GM19239 (cell line): ENCODE results near the gene PPM1D.
A peak's percentile ranks its signal among the peaks of the same experiment; 100 is the strongest.
"Not testable (repeated sequence)": the region's sequence is repeated elsewhere in the genome, so short reads cannot be mapped to it uniquely, and the experiment has no call there.

Experiments used
- DNase-seq: peaks from one replicate; pipeline ENCODE4 v3.0.0; 2011; ENCODE audit warnings: low spot score; ENCODE audit not compliant: insufficient read length
- FAIRE-seq: peaks from 2 replicates; lab custom pipeline; 2011; peaks lifted over from hg19 to GRCh38; lab: Jason Lieb, UNC

The PPM1D gene

DNA sequence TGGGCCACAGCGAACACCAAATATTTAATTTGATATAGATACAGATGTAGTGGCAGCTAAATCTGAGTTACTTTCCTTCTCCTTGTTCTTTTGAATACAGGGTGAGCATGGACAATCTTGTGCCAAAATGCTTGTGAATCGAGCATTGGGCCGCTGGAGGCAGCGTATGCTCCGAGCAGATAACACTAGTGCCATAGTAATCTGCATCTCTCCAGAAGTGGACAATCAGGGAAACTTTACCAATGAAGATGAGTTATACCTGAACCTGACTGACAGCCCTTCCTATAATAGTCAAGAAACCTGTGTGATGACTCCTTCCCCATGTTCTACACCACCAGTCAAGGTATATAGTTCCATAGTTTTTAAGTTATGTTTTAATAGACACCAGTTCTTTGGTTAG is 56.5 kb downstream of the PPM1D start:
- no peak for DNase-seq
- no peak for FAIRE-seq

DNA sequence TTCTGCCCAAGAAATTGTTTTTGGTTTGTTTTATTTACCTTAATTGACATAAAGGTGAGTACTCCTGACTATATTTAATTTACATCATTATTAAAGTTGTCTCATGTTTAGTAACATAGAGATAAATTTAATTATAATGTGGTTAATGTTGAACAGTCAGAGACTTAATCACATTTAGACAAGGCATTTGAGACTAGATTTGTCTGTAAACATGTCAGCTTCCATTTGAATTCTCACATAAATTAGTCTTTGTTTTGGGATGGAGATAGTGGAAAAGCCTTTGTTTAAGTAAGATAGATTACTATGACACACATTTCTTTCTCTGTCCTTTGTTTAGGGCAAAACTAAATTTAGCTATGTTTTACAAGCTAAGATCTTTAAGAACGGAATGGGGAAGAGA is 59.2 kb downstream of the PPM1D start:
- no peak for FAIRE-seq

GRCh38 chr17:60661489-60661888 is 61.5 kb downstream of the PPM1D start:
- FAIRE-seq (peak; percentile 26), DNase-seq (no peak)

More for the DNA sequence above, 59.2 kb downstream of the PPM1D start:
- no peak for DNase-seq

GRCh38 chr17:60664022-60664421 is 64.0 kb downstream of the PPM1D start:
- DNase-seq (no peak), FAIRE-seq (no peak)

GRCh38 chr17:60665602-60666001 is 65.6 kb downstream of the PPM1D start:
- FAIRE-seq (no peak), DNase-seq (no peak)

- DNase-seq, FAIRE-seq: not testable (repeated sequence)
Measured at GRCh38 chr17:60668741-60669140, 68.7 kb downstream of the PPM1D start.

DNA sequence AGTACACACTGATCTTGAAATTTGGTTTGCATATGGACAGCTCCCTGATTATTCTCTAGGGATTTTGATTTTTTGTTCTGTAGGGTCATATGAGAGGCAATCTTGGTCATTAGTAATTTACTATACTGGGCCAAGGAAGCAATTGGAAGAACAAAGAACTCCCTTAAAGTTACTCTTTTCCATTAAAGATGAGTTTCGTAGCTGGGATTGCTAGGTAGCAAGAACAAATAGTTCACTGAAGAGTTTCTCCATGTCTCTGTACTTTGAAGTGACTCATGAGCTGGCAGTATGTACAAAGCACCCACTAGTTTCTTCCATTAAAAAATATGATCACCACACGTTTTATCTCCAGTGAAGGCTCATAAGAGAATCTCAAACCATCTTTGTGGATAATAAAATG is 71.5 kb downstream of the PPM1D start:
- no peak for DNase-seq
- no peak for FAIRE-seq

DNA sequence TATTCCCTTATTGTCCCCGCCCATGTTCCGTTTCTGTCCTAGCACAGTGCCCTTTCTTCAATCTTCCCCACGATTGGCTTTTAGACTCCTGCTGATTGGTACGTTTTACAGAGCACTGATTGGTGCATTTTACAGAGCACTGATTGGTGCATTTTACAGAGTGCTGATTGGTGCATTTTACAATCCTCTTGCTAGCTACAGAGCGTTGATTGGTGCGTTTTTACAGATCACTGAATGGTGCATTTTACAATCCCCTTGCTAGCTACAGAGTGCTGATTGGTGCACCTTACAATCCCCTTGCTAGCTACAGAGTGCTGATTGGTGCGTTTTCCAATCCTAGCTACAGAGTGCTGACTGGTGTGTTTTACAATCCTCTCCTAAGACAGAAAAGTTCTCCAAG is 74.6 kb downstream of the PPM1D start:
- not testable (repeated sequence) for FAIRE-seq, DNase-seq

DNA sequence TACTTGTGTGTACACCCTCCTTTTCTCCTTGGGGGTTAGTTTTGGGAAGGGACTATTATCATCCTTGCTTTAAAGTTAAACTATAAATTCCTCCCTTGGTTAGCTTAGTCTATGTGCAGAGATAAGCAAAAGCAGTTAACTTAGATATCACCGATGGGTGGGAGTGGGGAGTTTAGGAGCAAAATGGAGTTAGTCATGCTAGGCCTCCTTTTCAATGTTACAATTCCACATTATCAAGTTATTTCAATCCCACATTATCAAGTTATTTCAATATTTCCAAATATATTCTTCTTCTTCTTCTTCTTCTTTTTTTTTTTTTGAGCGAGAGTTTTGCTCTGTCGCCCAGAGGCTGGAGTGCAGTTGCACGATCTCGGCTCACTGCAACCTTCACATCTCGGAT is 76.0 kb downstream of the PPM1D start:
- DNase-seq (no peak), FAIRE-seq (no peak)

GRCh38 chr17:60676758-60677307 is 76.8 kb downstream of the PPM1D start:
- FAIRE-seq (no peak), DNase-seq (no peak)

- DNase-seq (peak; percentile 98), FAIRE-seq (peak; percentile 97)
Measured at GRCh38 chr17:60677308-60678117, 77.5 kb downstream of the PPM1D start, which contains the start of gene BCAS3. Gene BCAS3, plus strand, starts transcription at chr17:60677851.

- FAIRE-seq: no peak
Measured at GRCh38 chr17:60678118-60678444, 78.1 kb downstream of the PPM1D start.

GRCh38 chr17:60679287-60679686 is 79.3 kb downstream of the PPM1D start:
- DNase-seq (no peak), FAIRE-seq (no peak)

More at GRCh38 chr17:60678118-60678444, 78.1 kb downstream of the PPM1D start:
- DNase-seq: no peak

DNA sequence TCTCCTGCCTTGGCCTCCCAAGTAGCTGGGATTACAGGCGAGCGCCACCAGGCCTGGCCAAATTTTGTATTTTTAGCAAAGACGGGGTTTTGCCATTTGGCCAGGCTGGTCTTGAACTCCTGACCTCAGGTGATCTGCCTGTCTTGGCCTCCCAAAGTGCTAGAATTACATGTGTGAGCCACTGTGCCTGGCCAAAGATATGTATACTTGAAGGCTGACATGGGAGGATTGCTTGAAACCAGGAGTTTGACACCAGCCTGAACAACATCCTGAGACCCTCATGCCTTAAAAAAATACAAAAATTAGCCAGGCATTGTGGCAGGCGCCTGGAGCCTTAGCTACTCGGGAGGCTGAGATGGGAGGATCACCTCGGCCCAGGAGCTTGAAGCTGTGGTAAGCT is 80.8 kb downstream of the PPM1D start:
- FAIRE-seq (no peak), DNase-seq (no peak)

DNA sequence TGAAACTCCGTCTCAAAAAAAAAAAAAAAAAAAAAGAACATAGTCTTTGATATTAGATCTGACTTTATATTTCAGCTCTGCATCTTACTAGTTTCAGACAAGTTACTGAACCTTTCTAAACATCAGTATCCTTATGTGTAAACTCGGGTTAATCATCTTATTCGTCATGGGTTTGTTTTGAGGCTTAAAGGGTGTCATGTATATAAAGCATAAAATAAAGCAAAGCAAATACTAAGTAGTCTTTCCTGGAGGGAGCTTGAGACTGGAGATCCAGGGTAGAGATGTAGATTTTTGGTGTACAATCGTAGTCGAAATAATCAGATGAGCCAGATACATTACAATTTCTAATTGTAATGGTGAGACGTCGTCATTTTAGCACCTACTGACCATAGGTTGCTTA is 85.4 kb downstream of the PPM1D start:
- no peak for FAIRE-seq
- DNase-seq: no peak

DNA sequence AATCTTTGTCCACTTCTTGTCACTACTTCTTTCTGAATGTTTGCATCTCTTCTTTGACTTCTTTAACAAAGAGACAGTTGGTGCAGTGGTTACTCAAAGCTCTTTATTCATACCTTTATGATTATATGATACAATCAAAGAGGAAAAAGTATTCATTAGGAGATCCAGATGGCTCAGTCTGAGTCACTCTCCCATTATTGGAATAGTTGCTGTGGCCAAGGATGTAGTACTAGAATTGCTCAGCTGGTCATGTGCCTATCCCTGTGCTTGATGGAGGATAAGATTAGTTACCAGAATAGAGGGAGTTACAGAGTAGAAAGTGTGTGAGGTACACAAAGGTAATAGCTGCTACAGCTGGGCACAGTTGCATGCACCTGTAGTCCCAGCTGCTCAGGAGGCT is 96.0 kb downstream of the PPM1D start:
- FAIRE-seq: no peak
- DNase-seq: no peak

GRCh38 chr17:60699090-60699489 is 99.1 kb downstream of the PPM1D start:
- no peak for DNase-seq
- FAIRE-seq: no peak

- FAIRE-seq (no peak), DNase-seq (no peak)
Measured at GRCh38 chr17:60704170-60704569, 104.2 kb downstream of the PPM1D start.

DNA sequence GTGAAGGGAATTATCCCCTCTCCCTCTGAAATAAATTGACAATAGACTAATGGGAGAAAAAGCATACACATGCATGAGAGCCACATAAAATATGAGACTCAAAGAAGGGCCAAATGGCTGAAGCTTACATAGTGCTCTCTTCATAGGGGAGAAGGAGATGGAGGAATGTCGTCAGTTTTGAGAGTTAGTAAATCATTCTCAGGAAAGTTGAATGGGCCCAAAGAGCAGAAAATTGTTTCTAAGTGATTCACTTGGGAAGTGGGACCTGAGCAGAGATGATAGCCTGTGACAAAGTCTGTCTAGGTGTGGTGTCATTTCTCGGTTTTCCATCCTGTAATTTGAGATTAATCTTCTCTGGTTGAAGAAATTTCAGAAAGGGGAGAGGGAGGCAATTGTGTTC is 112.7 kb downstream of the PPM1D start:
- DNase-seq: no peak
- FAIRE-seq: no peak

- DNase-seq (no peak), FAIRE-seq (no peak)
Measured at GRCh38 chr17:60713608-60714007, 113.6 kb downstream of the PPM1D start.
